Stimulated activated CD4-positive, alpha-beta T cell treated with anti-CD3 and anti-CD28 coated beads, Interleukin-4, amount 100 ng/mL, for 48 hours (primary cell): ENCODE results near the gene NLRC5.
"Not testable (repeated sequence)": the region's sequence is repeated elsewhere in the genome, so short reads cannot be mapped to it uniquely, and the experiment has no call there.

Source experiments
- DNase-seq, 2 donors: peaks; one replicate each; pipeline ENCODE4 v3.0.0-alpha.2; 2020; ENCODE audit warnings: low read depth in 2 of 2

The NLRC5 gene

GRCh38 chr16:57001026-57001679 lies 11.8 kb downstream of the NLRC5 start:
- DNase-seq = no peak

GRCh38 chr16:57003439-57004386 lies 14.4 kb downstream of the NLRC5 start:
- no peak for DNase-seq

- no peak for DNase-seq
Observed at GRCh38 chr16:57004387-57005250, 15.3 kb downstream of the NLRC5 start.

GRCh38 chr16:57005597-57005996 lies 16.2 kb downstream of the NLRC5 start:
- not testable (repeated sequence) for DNase-seq

GRCh38 chr16:57007050-57007449 lies 17.7 kb downstream of the NLRC5 start:
- DNase-seq = no peak

DNA sequence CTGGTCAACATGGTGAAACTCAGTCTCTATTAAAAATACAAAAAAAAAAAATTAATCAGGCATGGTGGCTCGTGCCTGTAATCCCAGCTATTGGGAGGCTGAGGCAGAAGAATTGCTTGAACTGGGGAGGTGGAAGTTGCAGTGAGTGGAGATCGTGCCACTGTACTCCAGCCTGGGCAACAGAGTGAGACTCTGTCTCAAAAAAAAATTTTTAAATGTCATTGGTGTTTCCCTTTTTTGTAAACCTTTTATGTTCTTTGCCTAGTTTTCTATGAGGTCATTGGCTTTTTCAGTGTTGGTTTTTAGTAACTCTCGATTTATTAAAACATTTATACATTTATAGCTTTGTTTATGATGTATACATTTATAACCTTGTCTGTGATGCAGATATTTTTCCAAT lies 18.2 kb downstream of the NLRC5 start:
- DNase-seq = no peak

DNA sequence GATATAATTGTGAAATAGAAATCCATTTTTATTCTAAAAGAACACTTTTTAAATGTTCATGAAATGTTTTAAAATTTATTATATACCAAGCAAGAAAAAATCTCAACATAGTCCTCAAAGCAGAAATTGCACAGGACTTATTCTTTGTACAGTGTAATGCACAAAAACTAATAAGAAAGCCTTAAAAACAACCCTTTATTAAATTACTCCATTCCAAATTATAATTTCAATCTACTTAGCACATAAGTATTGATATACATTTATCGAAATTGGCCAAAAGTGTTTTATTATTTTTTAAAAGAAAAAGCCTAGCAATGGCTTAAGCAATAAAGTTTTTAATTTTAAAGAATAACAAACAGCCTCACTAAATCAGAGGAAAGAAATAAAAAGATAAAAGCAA lies 19.1 kb downstream of the NLRC5 start:
- DNase-seq = no peak

DNA sequence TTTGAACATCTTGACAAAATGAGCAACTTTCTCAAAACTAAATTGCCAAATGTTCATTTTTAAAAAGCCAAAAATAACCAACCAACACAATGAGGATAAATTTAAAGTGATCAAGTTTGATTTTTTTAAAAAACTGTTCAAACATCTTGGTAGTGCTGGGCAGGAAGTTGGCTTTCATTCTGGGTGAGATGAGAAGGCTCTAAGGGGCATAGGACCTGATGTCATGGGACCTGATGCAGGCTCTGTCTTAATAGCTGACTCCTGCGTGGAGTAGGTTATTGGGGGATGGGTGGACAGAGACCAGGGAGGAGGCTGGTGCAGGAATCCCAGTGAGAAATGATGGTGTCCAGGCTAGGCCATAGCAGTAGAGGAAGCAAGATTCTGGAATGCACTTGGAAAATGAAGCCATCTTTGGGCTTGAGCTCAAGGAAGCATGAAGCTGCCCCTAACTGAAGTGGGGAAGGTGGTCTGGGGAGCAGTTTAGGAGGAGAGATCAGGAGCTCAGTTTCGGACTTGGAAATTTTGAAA lies 20.4 kb downstream of the NLRC5 start:
- DNase-seq = no peak

- DNase-seq = no peak
Observed at GRCh38 chr16:57012353-57012752, 23.0 kb downstream of the NLRC5 start.

GRCh38 chr16:57013229-57013628 lies 23.9 kb downstream of the NLRC5 start:
- DNase-seq = no peak

GRCh38 chr16:57013902-57014301 lies 24.5 kb downstream of the NLRC5 start:
- no peak for DNase-seq

DNA sequence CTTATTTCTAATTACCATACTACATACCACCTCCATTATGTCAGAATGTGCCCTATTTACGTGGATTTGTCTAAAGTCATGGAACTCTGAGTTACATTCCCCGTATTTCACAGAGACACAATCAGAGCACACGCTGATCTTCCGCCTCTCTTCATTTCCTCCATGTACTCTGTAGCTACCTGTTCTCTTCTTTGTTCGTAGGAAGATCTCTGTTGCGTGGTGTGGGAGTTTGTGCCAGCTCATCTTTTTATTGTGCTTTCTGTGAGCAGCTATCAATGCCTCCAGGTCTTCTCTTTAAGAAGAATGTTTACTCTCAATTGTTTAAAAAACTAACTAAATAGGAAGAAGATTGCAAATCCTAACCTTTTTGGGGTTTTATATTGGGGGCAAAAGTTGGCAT lies 26.9 kb downstream of the NLRC5 start:
- no peak for DNase-seq

GRCh38 chr16:57016831-57017230 lies 27.5 kb downstream of the NLRC5 start:
- DNase-seq = no peak

- no peak for DNase-seq
Observed at GRCh38 chr16:57017251-57017650, 27.9 kb downstream of the NLRC5 start.

DNA sequence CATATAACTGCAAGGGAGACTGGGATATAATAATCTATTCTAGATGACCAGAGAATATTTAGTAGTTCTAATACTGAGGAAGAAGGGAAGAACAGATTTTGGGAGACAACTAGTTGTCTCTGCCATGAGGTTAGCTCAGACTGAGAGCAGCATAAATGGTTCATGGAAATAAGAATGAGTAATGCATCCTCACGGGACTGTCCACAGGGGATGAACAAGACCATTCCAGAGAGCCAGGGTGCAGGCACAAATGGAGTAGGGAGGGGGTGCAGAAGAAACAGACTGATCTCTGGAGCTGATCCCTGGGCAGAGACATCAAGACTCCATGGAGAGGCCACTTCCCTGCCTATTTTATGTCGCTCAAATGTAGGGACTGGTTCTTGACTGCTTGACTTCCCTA lies 30.4 kb downstream of the NLRC5 start:
- DNase-seq = no peak

GRCh38 chr16:57020651-57021050 lies 31.3 kb downstream of the NLRC5 start:
- no peak for DNase-seq

DNA sequence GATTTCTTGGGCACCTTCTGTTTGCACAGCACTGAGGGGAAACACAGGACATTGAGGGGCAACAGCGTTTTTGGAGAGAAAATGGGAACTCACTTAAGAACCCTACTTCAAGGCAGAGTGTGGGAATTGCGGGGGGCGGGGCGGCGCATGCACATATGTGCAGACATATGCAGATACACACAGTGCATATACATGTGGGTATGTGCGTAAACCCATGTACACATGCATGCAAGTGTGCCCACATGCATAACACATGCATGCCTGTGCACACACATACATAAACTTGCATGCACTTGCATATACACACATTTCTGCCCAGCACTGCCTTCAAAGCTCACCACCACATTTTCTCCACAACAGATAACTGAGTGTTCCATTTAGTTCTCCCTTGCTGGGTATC lies 32.4 kb downstream of the NLRC5 start:
- no peak for DNase-seq

GRCh38 chr16:57022445-57022844 lies 33.1 kb downstream of the NLRC5 start:
- no peak for DNase-seq

GRCh38 chr16:57023541-57024249 lies 34.3 kb downstream of the NLRC5 start:
- peak; percentile 38 to 67 for DNase-seq

DNA sequence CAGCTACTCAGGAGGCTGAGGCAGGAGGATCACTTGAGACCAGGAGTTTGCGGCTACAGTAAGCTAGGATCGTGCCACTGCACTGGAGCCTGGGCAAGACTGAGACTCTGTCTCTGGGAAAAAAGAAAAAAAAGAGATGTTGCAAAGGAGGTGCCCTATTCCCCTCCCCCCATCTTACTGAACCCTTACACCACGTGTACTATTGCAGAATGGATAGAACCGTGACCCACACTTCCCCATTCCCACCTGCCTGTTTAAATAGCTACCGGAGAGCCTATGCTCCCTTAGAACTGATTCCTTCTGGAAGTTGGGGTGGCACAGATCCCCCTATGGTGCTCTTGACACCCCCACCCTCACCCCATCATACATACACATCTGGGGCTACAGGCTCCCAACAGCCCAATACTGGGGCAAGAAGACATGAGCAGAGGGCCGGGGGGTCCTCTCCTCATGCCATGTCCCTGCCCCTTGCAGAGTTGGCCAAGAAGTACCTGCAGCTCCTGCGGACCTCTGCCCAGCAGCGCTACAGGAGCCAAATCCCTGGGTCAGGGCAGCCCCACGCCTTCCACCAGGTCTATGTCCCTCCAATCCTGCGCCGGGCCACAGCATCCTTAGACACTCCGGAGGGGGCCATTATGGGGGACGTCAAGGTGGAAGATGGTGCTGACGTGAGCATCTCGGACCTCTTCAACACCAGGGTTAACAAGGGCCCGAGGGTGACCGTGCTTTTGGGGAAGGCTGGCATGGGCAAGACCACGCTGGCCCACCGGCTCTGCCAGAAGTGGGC lies 35.7 kb downstream of the NLRC5 start:
- DNase-seq = no peak
